A549 treated with Mapracorat at 1 μM for 4 hours (cell line): ENCODE results near the gene GZMM. TPM values are rescaled to one million over a fixed set of nuclear protein-coding genes. Genes with fewer than 3 reads are reported as not detected.

Source experiments
- total RNA-seq: library from RNA; stranded (reverse); fragments of 200-300 nt; extraction: Qiagen RNA extraction; gene quantifications from 5 replicates; pipeline ENCODE4 v1.2.3, GENCODE V29; 2022

The GZMM gene
- total RNA-seq: 0.29 to 0.56 TPM (median 0.46 TPM) in 5 replicates

DNA sequence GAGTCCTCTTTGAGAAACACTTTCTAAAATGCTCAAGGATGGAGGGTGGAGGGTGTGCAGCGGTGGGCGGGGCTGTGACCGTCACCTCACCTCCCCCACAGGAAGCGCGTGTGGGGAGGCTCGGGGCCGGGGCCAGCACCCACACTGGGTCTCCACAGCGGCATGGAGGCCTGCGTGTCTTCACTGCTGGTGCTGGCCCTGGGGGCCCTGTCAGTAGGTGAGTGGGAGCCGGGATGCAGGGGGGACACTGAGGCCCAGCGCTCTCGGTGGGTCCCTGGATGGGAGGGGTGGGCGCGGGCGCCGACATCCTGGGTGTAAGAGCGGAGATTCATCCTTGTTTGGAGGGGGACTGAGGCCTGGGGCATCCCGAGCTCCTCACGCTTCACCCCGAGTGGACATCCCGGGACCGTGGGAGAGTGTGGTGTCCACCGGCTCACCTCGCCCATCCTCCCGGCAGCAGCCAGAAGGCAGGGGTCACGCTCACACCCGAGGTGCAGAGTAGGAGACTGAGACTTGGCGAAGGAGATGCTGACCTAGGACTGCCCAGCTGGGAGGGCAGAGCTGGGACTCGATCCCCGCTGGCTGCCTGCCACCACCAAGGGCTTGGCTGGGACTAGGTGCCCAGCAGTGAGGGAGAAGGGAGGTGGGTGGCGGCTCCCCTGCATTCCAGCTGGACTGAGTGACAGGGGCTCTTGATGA is at the start of gene GZMM:
GZMM (plus strand) TSS at position 144 of the 699 bp plus-strand sequence; CDS start at position 163, 19 bp downstream.

DNA sequence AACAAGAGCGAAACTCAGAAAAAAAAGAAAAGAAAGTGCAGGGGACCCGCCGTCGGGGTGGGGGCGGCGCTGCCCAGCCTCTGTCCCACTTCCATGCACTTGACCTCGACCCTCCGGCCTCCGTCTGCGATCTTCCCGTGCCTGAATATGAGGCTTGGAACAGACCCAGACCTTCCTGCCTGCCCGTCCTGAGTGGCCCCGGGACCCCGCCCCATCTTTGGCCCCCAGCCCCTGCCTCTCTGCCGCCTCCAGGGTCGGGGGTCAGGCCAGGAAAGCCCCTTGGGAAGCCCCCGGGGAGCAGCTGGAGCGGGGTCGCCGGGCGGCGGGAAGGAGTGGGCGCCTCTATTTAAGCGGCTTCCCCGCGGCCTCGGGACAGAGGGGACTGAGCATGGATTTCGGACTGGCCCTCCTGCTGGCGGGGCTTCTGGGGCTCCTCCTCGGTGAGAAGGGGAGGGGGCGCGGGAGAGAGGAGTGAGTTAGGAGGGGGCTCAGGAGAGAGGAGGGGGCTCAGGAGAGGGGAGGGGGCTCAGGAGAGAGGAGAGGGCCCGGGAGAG is 47.7 kb upstream of the GZMM start, which contains the start of gene MADCAM1:
MADCAM1 (plus strand) TSS at position 375 of the 554 bp plus-strand sequence; CDS start at position 389, 14 bp downstream.

DNA sequence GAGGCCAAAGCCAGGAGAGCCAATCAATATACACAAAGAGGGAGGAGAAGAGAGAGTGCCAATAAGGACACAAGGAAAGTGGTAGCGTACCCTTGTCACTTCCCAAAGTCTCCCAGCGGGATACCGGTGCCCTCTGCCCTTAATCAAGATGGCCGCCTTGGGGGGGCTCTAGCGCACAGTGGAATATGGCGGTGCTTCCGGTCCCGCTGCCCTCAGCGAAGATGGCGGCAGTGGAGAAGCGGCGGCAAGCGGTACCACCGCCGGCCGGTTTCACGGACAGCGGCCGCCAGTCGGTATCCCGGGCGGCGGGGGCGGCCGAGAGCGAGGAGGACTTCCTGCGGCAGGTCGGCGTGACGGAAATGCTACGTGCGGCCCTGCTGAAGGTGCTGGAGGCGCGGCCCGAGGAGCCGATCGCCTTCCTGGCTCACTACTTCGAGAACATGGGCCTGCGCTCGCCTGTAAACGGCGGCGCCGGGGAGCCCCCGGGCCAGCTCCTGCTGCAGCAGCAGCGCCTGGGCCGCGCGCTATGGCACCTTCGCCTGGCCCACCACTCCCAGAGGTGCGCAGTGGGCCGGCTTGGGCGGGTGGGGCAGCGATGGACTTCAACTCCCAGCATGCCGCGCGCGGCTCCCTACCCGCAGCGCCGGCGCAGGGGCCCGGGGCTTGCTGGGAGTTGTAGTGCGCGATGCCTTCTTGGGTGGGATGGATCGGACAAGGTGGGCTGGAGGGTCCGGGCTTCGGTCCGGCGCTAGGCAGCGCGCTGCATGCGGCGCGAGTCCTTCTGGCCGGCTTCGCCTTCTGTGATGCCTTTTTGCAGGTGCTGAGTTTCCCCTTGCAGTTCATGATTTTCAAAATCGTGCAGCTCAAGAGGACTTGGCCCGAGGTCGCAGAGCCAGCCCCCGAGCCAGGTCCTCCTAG is 36.3 kb upstream of the GZMM start, which contains the start of gene TPGS1:
TPGS1 (plus strand) TSS at position 212 of the 918 bp plus-strand sequence; CDS start at position 222, 10 bp downstream.

DNA sequence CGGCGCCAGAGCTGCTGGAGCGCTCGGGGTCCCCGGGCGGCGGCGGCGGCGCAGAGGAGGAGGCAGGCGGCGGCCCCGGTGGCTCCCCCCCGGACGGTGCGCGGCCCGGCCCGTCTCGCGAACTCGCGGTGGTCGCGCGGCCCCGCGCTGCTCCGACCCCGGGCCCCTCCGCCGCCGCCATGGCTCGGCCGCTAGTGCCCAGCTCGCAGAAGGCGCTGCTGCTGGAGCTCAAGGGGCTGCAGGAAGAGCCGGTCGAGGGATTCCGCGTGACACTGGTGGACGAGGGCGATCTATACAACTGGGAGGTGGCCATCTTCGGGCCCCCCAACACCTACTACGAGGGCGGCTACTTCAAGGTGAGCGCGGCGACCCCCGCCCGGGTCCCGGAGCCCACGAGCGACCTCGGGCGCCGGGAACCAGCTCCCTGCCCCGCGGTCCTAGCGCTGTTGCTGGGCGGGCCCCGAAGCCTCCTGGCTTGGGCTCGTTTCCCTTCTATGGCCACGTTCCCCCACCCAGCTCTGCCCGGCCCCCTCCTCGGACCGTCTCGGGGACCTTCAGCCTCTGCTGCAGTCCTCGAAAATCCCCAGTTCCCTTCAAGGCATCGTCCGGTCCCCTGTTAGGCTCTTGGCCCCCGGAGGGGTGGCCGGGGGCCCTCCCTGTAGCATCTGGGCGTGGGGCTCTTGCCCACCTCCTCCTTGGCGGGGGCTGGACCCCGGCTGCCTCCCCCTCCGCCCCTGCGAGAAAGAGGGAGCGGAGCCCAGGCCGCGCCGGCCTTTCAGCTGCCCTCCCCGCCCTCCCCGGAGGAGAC is 11.9 kb upstream of the GZMM start, which contains the start of gene CDC34:
CDC34 (plus strand) TSS at position 8 of the 808 bp plus-strand sequence; CDS start at position 180, 172 bp downstream.

DNA sequence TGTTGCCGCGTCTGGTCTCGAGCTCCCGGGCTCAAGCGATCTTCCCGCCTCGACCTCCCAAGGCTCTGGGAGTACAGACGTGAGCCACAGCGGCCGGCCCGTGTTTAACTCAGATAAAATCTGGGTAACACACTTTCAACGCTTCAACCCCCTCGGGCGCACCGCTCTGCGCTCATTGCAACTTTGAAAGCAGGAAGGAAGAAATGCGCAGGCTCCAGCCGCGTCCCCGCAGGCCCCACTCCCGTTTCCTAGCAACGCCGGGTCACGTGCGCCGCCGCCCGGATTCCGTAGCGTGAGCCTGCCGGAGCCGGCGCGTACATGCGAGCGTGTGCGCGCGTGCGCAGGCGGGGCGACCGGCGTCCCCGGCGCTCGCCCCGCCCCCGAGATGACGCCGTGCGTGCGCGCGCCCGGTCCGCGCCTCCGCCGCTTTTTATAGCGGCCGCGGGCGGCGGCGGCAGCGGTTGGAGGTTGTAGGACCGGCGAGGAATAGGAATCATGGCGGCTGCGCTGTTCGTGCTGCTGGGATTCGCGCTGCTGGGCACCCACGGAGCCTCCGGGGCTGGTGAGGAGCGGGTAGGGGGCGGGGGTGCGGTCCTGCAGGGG is 28.4 kb downstream of the GZMM start, which contains the start of gene BSG:
BSG (plus strand) TSS at position 457 of the 603 bp plus-strand sequence; CDS start at position 496, 39 bp downstream.

DNA sequence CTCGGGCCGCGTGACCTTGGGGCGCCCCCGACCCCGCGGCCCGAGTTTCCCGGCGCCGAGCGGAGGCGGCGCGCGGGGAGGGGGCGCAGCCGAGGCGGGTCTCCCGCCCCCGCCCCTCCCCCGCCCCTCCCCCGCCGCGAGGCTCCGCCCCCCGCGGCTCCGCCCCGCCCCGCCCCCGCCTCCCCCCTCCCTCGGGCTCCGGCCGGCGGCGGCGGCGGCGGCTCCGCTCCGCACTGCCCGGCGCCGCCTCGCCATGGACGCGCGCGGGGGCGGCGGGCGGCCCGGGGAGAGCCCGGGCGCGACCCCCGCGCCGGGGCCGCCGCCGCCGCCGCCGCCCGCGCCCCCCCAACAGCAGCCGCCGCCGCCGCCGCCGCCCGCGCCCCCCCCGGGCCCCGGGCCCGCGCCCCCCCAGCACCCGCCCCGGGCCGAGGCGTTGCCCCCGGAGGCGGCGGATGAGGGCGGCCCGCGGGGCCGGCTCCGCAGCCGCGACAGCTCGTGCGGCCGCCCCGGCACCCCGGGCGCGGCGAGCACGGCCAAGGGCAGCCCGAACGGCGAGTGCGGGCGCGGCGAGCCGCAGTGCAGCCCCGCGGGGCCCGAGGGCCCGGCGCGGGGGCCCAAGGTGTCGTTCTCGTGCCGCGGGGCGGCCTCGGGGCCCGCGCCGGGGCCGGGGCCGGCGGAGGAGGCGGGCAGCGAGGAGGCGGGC is 46.0 kb downstream of the GZMM start, which contains the start of gene HCN2:
HCN2 (plus strand) TSS at position 189 of the 703 bp plus-strand sequence; CDS start at position 254, 65 bp downstream.

Other genes with a start within 250 kb of the GZMM start
- gene MIER2, start 199.3 kb upstream of the GZMM start, total RNA-seq: 14.0 to 23.9 TPM (median 19.6 TPM) in 5 replicates
- 0.30 to 0.73 TPM (median 0.51 TPM) in 5 replicates for gene C2CD4C, start 134.9 kb upstream of the GZMM start, total RNA-seq
- gene SHC2, start 83.0 kb upstream of the GZMM start, total RNA-seq: 0.60 to 1.8 TPM (median 1.4 TPM) in 5 replicates
- 0.07 to 0.49 TPM (median 0.45 TPM) in 5 replicates for gene MADCAM1, start 47.6 kb upstream of the GZMM start, total RNA-seq
- 10.6 to 18.0 TPM (median 17.2 TPM) in 5 replicates for gene TPGS1, start 36.6 kb upstream of the GZMM start, total RNA-seq
- 59.0 to 102 TPM (median 94.1 TPM) in 5 replicates for gene CDC34, start 12.3 kb upstream of the GZMM start, total RNA-seq
- 634 to 727 TPM (median 703 TPM) in 5 replicates for gene BSG, start 28.5 kb downstream of the GZMM start, total RNA-seq
- 25.9 to 39.7 TPM (median 37.5 TPM) in 5 replicates for gene HCN2, start 45.8 kb downstream of the GZMM start, total RNA-seq
- 69.5 to 94.1 TPM (median 92.9 TPM) in 5 replicates for gene POLRMT, start 89.5 kb downstream of the GZMM start, total RNA-seq
- 0.28 to 0.77 TPM (median 0.72 TPM) in 5 replicates for gene FGF22, start 95.8 kb downstream of the GZMM start, total RNA-seq
- gene RNF126, start 119.2 kb downstream of the GZMM start, total RNA-seq: 52.1 to 76.4 TPM (median 74.4 TPM) in 5 replicates
- 190 to 250 TPM (median 228 TPM) in 5 replicates for gene FSTL3, start 132.3 kb downstream of the GZMM start, total RNA-seq
- 0.18 to 0.23 TPM in 2 of 5 replicates, not detected in the others for gene PRSS57, start 151.4 kb downstream of the GZMM start, total RNA-seq
- 11.0 to 15.7 TPM (median 14.8 TPM) in 5 replicates for gene PALM, start 164.9 kb downstream of the GZMM start, total RNA-seq
- 66.4 to 87.9 TPM (median 83.2 TPM) in 5 replicates for gene MISP, start 207.1 kb downstream of the GZMM start, total RNA-seq